ENCODE measurements around the gene FBXL13.

DNA sequence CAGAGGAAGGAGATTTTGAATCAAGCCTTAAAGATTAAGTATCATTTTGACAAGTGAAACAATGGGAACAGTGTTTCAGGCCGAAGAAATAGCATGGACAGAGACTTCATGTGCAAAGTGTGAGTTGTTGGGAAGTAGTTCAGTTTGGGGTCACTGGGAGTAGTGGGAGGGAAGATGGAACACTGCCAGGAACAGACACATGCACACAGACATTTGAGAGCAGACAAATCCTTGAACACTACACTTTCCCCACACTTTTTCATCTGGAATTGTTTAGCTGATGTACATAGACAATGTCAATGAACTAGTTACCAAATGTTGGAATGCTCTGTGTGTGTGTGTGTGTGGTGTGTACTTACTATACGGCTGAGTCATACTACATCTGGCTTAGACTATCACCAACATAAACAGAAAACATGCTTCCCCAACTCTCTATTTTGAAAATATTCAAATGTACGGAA is 214.2 kb downstream of the FBXL13 start:
- TF ChIP-seq CTCF (IDR thresholded peaks at IDR 0.05) = no peak
- no peak for TF ChIP-seq POLR2A (IDR thresholded peaks at IDR 0.05)
